Adipose tissue (tissue), 3 donors: ENCODE data around the gene PIK3R2. TPM values are rescaled to one million over a fixed set of nuclear protein-coding genes. Genes with fewer than 3 reads are reported as not detected.
"Not testable (repeated sequence)": the region's sequence is repeated elsewhere in the genome, so short reads cannot be mapped to it uniquely, and the experiment has no call there.

Experiments
- H3K27ac ChIP-seq: one replicate; pipeline ENCODE4 v1.5.1; 2013; ENCODE audit warnings: low read depth, low read length
- WGBS, 3 donors: extraction: QIAGEN DNeasy Blood & Tissue Kit; methylation state at CpG; one replicate each; pipeline ENCODE4 v1.1.7; 2013; 5-methylcytosine and 5-hydroxymethylcytosine counted together
- polyA plus RNA-seq, 3 donors: library from polyadenylated mRNA; stranded (reverse); fragments of 200-250 nt; gene quantifications; one replicate each; pipeline ENCODE4 v1.2.3, GENCODE V29; 2013
- donor health status: healthy with polysubstance abuse.
- donor health status: Bipolar disorder and iron deficiency.
- donor health status: healthy.

The PIK3R2 gene
- polyA plus RNA-seq, 3 donors = 1.4 to 5.2 (median 1.6) TPM

DNA sequence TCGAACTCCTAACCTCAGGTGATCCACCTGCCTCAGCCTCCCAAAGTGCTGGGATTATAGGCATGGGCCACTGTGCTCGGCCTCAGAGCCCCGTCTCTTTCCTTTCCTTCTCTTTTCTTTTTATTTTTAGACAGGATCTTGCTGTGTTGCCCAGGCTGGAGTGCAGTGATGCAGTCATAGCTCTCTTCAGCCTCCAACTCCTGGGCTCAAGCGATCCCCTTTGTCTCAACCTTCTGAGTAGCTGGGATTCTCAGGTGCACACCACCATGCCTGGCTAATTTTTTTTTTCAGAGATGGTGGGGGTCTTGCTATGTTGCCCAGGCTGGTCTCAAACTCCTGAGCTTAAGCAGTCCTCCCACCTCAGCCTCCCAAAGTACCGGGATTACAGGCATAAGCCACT is 56.9 kb downstream of the PIK3R2 start:
- WGBS, 3 donors = 76 to 87% (median 84%) methylated on average over 4 to 5 of the region's 5 CpGs

DNA sequence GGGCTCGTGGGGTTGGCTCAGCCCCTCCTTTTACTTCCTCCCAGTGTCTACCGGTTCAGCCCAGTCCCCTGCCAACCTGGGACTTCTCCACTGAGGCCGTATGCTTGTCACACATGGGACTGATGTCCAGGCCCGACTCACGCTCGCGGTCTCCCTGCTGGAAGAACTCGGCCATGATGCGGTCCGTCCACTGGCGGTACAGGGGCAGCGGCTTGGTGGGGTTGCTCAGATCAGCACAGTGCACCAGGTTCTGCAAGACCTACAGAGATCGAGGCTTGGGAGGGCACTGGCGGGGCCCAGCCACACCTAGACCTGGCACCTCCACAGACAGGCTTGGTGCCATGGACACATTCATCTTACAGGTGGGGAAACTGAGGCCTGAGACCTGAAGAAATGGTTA is 58.7 kb downstream of the PIK3R2 start:
- 78 to 82% (median 81%) methylated on average over 14 of the region's 14 CpGs for WGBS, 3 donors

More for the DNA sequence above, 56.9 kb downstream of the PIK3R2 start:
- not testable (repeated sequence) for H3K27ac ChIP-seq

DNA sequence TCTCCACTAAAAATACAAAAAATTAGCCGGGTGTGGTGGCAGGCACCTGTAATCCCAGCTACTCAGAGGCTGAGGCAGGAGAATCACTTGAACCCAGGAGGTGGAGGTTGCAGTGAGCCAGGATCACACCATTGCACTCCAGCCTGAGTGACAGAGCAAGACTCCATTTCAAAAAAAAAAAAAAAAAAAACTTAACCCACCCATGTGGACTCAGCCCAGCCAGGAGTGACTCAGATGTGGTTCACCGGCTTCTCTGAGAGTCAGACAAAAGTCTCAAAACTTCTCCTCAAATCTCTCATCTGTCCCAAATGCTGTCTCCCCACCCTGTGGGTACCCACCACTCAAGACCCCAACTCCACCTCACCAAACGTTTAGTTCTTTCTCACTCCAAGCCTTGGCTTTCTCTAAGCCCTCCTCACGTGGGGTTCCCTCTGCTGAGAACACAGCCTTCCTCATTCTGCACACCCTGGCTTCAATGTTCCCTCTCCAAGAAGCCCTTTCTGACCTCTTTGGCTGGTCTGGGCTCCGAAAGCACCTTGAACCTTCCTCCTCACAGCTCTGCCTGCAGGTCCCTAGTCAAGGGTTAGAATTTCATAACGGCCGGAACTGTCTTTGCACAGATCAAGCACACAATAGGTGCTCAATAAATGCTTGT is 61.9 kb downstream of the PIK3R2 start:
- 67 to 68% (median 68%) methylated on average over 7 of the region's 7 CpGs for WGBS, 3 donors
- H3K27ac ChIP-seq = no peak overlapping the region

More for the DNA sequence above, 58.7 kb downstream of the PIK3R2 start:
- H3K27ac ChIP-seq = no peak overlapping the region

DNA sequence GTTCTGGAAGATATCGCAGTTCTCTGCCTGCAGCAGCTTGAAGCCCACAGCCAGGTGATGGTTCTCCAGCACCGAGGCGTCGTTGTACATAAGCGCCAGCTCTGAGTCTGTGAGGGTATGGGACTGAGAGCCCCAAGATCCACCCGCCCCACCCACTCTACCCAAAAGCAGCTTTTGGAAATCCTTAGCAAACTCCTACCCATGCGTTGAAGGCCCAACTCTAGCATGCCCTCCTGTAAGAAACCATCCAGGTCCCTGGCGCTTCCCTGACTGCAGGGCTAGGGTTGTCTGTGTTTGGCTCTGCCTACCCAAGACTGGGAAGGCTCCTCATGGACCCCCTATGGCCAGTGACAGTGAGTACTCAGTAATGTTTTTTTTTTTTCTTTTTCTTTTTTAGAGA is 63.8 kb downstream of the PIK3R2 start:
- H3K27ac ChIP-seq = no peak overlapping the region
- WGBS, 3 donors = 92 to 95% (median 95%) methylated on average over 8 of the region's 8 CpGs

DNA sequence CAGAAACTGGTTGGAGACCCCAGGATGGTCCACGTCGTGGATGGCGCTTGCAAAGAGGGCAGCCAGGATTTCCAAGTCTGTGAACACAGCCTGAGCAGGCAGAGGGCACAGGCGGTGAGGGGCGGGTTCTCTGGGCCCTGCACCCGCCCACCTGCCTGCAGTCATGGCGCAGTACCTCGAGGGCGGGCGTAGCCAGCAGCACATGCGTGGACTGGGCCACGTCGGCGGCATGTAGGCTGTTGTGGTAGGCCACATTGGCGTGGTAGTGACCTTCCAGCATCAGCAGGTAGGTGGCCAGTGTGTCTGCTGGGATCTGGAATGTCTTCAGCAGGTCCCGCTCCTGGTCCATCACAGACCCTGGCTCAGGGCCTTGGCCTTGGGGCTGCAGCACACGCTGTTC is 65.2 kb downstream of the PIK3R2 start:
- no peak overlapping the region for H3K27ac ChIP-seq
- 85 to 89% (median 87%) methylated on average over 17 of the region's 17 CpGs for WGBS, 3 donors

DNA sequence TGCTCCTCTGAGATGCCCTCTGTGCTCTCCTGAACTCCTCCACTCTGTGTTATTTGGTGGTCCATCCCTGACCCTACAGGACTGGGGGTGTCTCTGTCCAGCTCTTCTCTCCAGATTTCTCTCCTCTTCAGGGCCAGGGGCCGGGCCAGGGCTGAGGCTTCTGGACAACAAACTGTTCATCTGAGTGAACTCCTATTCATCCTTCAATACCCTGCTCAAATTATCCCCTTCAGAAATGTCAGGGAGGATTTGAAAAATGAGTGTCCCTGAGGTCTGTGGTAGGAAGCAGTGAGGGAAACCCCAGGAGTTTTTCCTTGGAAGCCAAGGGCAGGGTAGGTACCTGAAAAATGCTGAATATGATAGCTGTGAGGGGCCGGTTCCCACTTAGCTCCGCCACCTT is 65.6 kb downstream of the PIK3R2 start:
- WGBS, 3 donors = 83 to 94% (median 89%) methylated on average over 3 of the region's 3 CpGs

More for the DNA sequence above, 65.6 kb downstream of the PIK3R2 start:
- H3K27ac ChIP-seq = no peak overlapping the region

Other genes with a start within 250 kb of the PIK3R2 start
- 100 to 1,000 TPM in 2 of 3 donors, 10 to 100 TPM in 1; 77.4 to 149 (median 111) TPM for gene CCDC124, start 220.1 kb upstream of the PIK3R2 start, polyA plus RNA-seq
- under 1 TPM in 2 of 3 donors, not detected in 1; 0.06 to 0.34 TPM for gene KCNN1, start 186.1 kb upstream of the PIK3R2 start, polyA plus RNA-seq
- gene ARRDC2, start 145.0 kb upstream of the PIK3R2 start, polyA plus RNA-seq = 10 to 100 TPM; 11.1 to 48.6 (median 15.4) TPM
- gene IL12RB1, start 66.2 kb upstream of the PIK3R2 start, polyA plus RNA-seq = 1 to 10 TPM in 1 of 3 donors, under 1 TPM in 2; 0.31 to 1.2 (median 1.00) TPM
- gene MAST3, start 55.4 kb upstream of the PIK3R2 start, polyA plus RNA-seq = 10 to 100 TPM in 1 of 3 donors, 1 to 10 TPM in 2; 3.5 to 10.8 (median 5.5) TPM
- gene IFI30, start 20.6 kb downstream of the PIK3R2 start, polyA plus RNA-seq = 100 to 1,000 TPM in 1 of 3 donors, 10 to 100 TPM in 2; 30.8 to 205 (median 70.3) TPM
- 10 to 100 TPM in 2 of 3 donors, 1 to 10 TPM in 1; 8.0 to 14.6 (median 10.6) TPM for gene MPV17L2, start 40.1 kb downstream of the PIK3R2 start, polyA plus RNA-seq
- gene RAB3A, start 50.9 kb downstream of the PIK3R2 start, polyA plus RNA-seq = 1 to 10 TPM in 2 of 3 donors, under 1 TPM in 1; 1.00 to 5.2 (median 1.5) TPM
- 1 to 10 TPM in 1 of 3 donors, under 1 TPM in 2; 0.20 to 4.0 (median 0.22) TPM for gene PDE4C, start 73.3 kb downstream of the PIK3R2 start, polyA plus RNA-seq
- 10 to 100 TPM in 1 of 3 donors, 1 to 10 TPM in 2; 1.3 to 11.2 (median 1.7) TPM for gene IQCN, start 121.3 kb downstream of the PIK3R2 start, polyA plus RNA-seq
- gene JUND, start 128.5 kb downstream of the PIK3R2 start, polyA plus RNA-seq = 100 to 1,000 TPM; 165 to 392 (median 214) TPM
- 100 to 1,000 TPM in 2 of 3 donors, 10 to 100 TPM in 1; 46.3 to 118 (median 100) TPM for gene LSM4, start 169.9 kb downstream of the PIK3R2 start, polyA plus RNA-seq
- gene PGPEP1, start 187.4 kb downstream of the PIK3R2 start, polyA plus RNA-seq = 10 to 100 TPM in 2 of 3 donors, 1 to 10 TPM in 1; 9.1 to 17.2 (median 14.5) TPM
- 100 to 1,000 TPM in 1 of 3 donors, 1 to 10 TPM in 2; 1.8 to 107 (median 3.5) TPM for gene GDF15, start 233.0 kb downstream of the PIK3R2 start, polyA plus RNA-seq
- gene LRRC25, start 244.5 kb downstream of the PIK3R2 start, polyA plus RNA-seq = 1 to 10 TPM; 1.6 to 9.8 (median 7.1) TPM